Putamen (tissue), 1 donor: Measurements from ENCODE around the gene CLRN2.

Experiments
- DNase-seq: peaks from one replicate; pipeline ENCODE4 v3.0.0-alpha.2; 2016; ENCODE audit warnings: low spot score

Gene CLRN2

GRCh38 chr4:17514865-17515264, at the start of gene CLRN2:
CLRN2 (plus strand) TSS chr4:17515165; CDS start chr4:17515267, 102 bp downstream.
- no peak for DNase-seq

- peak; percentile 41 for DNase-seq
These were observed 46.2 kb upstream of the CLRN2 start for GRCh38 chr4:17468619-17469221.

- DNase-seq: no peak
These were observed 44.9 kb upstream of the CLRN2 start for GRCh38 chr4:17469931-17470674.

GRCh38 chr4:17475481-17475880, 39.5 kb upstream of the CLRN2 start:
- DNase-seq: no peak

- no peak for DNase-seq
These were observed 38.1 kb upstream of the CLRN2 start for GRCh38 chr4:17476853-17477252.

GRCh38 chr4:17477774-17478472, 37.0 kb upstream of the CLRN2 start:
- no peak for DNase-seq

- no peak for DNase-seq
These were observed 34.6 kb upstream of the CLRN2 start for GRCh38 chr4:17480210-17480927.

GRCh38 chr4:17480955-17481354, 34.0 kb upstream of the CLRN2 start:
- no peak for DNase-seq

GRCh38 chr4:17482716-17483115, 32.2 kb upstream of the CLRN2 start:
- no peak for DNase-seq

- DNase-seq: no peak
These were observed 25.8 kb upstream of the CLRN2 start for GRCh38 chr4:17489123-17489522.

- DNase-seq: no peak
These were observed 25.2 kb upstream of the CLRN2 start for GRCh38 chr4:17489721-17490120.

- DNase-seq: no peak
These were observed 24.3 kb upstream of the CLRN2 start for GRCh38 chr4:17490575-17491059.

- no peak for DNase-seq
These were observed 23.8 kb upstream of the CLRN2 start for GRCh38 chr4:17491196-17491595.

GRCh38 chr4:17492058-17492741, 22.8 kb upstream of the CLRN2 start:
- DNase-seq: no peak

GRCh38 chr4:17492876-17493275, 22.1 kb upstream of the CLRN2 start:
- no peak for DNase-seq

GRCh38 chr4:17493619-17494018, 21.3 kb upstream of the CLRN2 start:
- DNase-seq: no peak

- DNase-seq: peak; percentile 64
These were observed 20.4 kb upstream of the CLRN2 start for GRCh38 chr4:17494258-17495190.

GRCh38 chr4:17497890-17498523, 17.0 kb upstream of the CLRN2 start:
- no peak for DNase-seq

GRCh38 chr4:17500574-17500973, 14.4 kb upstream of the CLRN2 start:
- DNase-seq: no peak

- no peak for DNase-seq
These were observed 12.2 kb upstream of the CLRN2 start for GRCh38 chr4:17502756-17503155.
